PC-3 (cell line): ENCODE results near the gene SHOX. TPM values are rescaled to one million over a fixed set of nuclear protein-coding genes. Genes with fewer than 3 reads are reported as not detected.

Experiments
- ATAC-seq: fragments of 200-7000 bp; cut with Tn5 transposase; 2 replicates; pipeline ENCODE4 v1.9.1; 2020; ENCODE audit warnings: mild to moderate bottlenecking, moderate library complexity
- BruUV-seq: library from RNA; stranded (reverse); fragments of 400-500 nt; replicated peaks from 2 replicates; lab custom pipeline; 2021; lab: Mats Ljungman, UMichigan
- CTCF ChIA-PET: fragments of 300-600 bp; sonication (Branson Sonifier 250); formaldehyde crosslinking; loops from one replicate; lab custom pipeline; 2022; ENCODE audit warnings: antibody characterized with exemption; lab: Charles Lee
- POLR2A ChIA-PET: fragments of 300-600 bp; sonication (Branson Sonifier 250); formaldehyde crosslinking; loops from one replicate; lab custom pipeline; 2022; ENCODE audit warnings: antibody characterized with exemption; ENCODE audit not compliant: unreplicated experiment; lab: Charles Lee
- DNase-seq: peaks from one replicate; pipeline ENCODE4 v3.0.0-alpha.2; 2015
- H2AFZ ChIP-seq: fragments of 300-600 bp; sonication (generic); 2 replicates; pipeline ENCODE4 v1.6.0; 2016; ENCODE audit warnings: antibody characterized with exemption, low read length
- H3F3A ChIP-seq: fragments of 300-600 bp; sonication (generic); one replicate; pipeline ENCODE4 v1.6.0; 2017; ENCODE audit warnings: antibody characterized with exemption, low read length, control low read depth, mild to moderate bottlenecking; ENCODE audit not compliant: unreplicated experiment
- H3K27ac ChIP-seq: fragments of 300-600 bp; sonication (generic); 2 replicates; pipeline ENCODE4 v1.5.1; 2016; ENCODE audit warnings: mild to moderate bottlenecking, low read length
- H3K27me3 ChIP-seq: fragments of 300-600 bp; sonication (generic); 2 replicates; pipeline ENCODE4 v1.6.1; 2016; ENCODE audit warnings: low read length, mixed read lengths
- H3K36me3 ChIP-seq: fragments of 300-600 bp; sonication (generic); 2 replicates; pipeline ENCODE4 v1.6.1; 2016; ENCODE audit warnings: low read depth, mixed run types, low read length, mixed read lengths
- H3K4me1 ChIP-seq: fragments of 300-600 bp; sonication (generic); 2 replicates; pipeline ENCODE4 v1.5.1; 2016; ENCODE audit warnings: low read length; ENCODE audit not compliant: insufficient read depth
- H3K4me2 ChIP-seq: fragments of 300-600 bp; sonication (generic); 2 replicates; pipeline ENCODE4 v1.6.0; 2016; ENCODE audit warnings: low read length
- H3K4me3 ChIP-seq: fragments of 300-600 bp; sonication (generic); 2 replicates; pipeline ENCODE4 v1.5.1; 2016; ENCODE audit warnings: mild to moderate bottlenecking, low read length, mixed read lengths
- H3K79me2 ChIP-seq: fragments of 300-600 bp; sonication (generic); 2 replicates; pipeline ENCODE4 v1.6.1; 2017; ENCODE audit warnings: low read length, mixed read lengths
- H3K9ac ChIP-seq: fragments of 300-600 bp; sonication (generic); 2 replicates; pipeline ENCODE4 v1.6.0; 2016; ENCODE audit warnings: mild to moderate bottlenecking, low read length
- H3K9me2 ChIP-seq: fragments of 300-600 bp; sonication (generic); replicated peaks from 2 replicates; pipeline ENCODE4 v1.6.1; 2016; ENCODE audit warnings: mixed run types, low read length, mixed read lengths
- H3K9me3 ChIP-seq: fragments of 300-600 bp; sonication (generic); 2 replicates; pipeline ENCODE4 v1.6.1; 2016; ENCODE audit warnings: low read length, mixed read lengths
- H4K20me1 ChIP-seq: fragments of 300-600 bp; sonication (generic); 2 replicates; pipeline ENCODE4 v1.6.1; 2016; ENCODE audit warnings: low read length, mixed read lengths
- CTCF ChIP-seq: fragments of 300-600 bp; sonication (generic); conservative IDR thresholded peaks from 2 replicates; pipeline ENCODE4 v1.5.1; 2017; ENCODE audit warnings: antibody characterized with exemption, low read depth, mild to moderate bottlenecking, low read length
- EZH2 ChIP-seq: fragments of 300-600 bp; sonication (generic); IDR thresholded peaks from one replicate; pipeline ENCODE4 v1.6.1; 2017; ENCODE audit warnings: antibody characterized with exemption, mild to moderate bottlenecking, low read length; ENCODE audit not compliant: unreplicated experiment
- EZH2phosphoT487 ChIP-seq: fragments of 300-600 bp; sonication (generic); IDR thresholded peaks from 2 replicates; pipeline ENCODE4 v1.6.1; 2018; ENCODE audit warnings: mild to moderate bottlenecking, antibody characterized with exemption, low read length, borderline replicate concordance
- intact Hi-C: fragments of 100-400 bp; cut with micrococcal nuclease; formaldehyde crosslinking; loops from 2 replicates; pipeline ENCODE4 v1.9.0; 2023
- total RNA-seq: library from RNA; depleted of rRNA; stranded (reverse); fragments of >200 nt; gene quantifications from 2 replicates; pipeline ENCODE4 v1.2.3, GENCODE V29; 2014; rRNA removed

SHOX gene
- total RNA-seq, 1 experiment from 2014 or later: not detected

- Histone ChIP-seq H3K27me3 (no peaks in the 10 kb centered on the region), H3K9ac (no peak overlapping the region), H3K4me1 (no peaks in the 10 kb centered on the region), H3K27ac (no peak overlapping the region), H4K20me1 (no peaks in the 10 kb centered on the region), H2AFZ (no peak overlapping the region), H3K9me3 (no peaks in the 10 kb centered on the region), H3F3A (no peaks in the 10 kb centered on the region), H3K9me2 (no peaks in the 10 kb centered on the region), H3K4me2 (no peak overlapping the region), H3K36me3 (no peaks in the 10 kb centered on the region), H3K79me2 (no peaks in the 10 kb centered on the region), H3K4me3 (no peak overlapping the region)
- intact Hi-C loops: no loop called here
- ATAC-seq (no peak), DNase-seq (no peak)
- CTCF ChIA-PET: no interaction called here
- TF ChIP-seq EZH2phosphoT487 (no peak), CTCF (no peak), EZH2 (no peak)
- POLR2A ChIA-PET: no interaction called here
- no TSS peak for BruUV-seq
Observed at GRCh38 chrX:703466-703865, 72.9 kb downstream of the SHOX start.

- Histone ChIP-seq H3K9me2 (no peaks in the 10 kb centered on the region), H3K4me3 (no peak overlapping the region), H3K36me3 (no peaks in the 10 kb centered on the region), H3K9ac (no peak overlapping the region), H3K79me2 (no peaks in the 10 kb centered on the region), H3F3A (no peaks in the 10 kb centered on the region), H3K27me3 (no peaks in the 10 kb centered on the region), H3K4me1 (no peaks in the 10 kb centered on the region), H3K4me2 (no peak overlapping the region), H2AFZ (no peak overlapping the region), H4K20me1 (no peaks in the 10 kb centered on the region), H3K9me3 (no peaks in the 10 kb centered on the region), H3K27ac (no peak overlapping the region)
- BruUV-seq: no TSS peak
- ChIA-PET CTCF (no interaction called here), POLR2A (no interaction called here)
- DNase-seq (no peak), ATAC-seq (no peak)
- intact Hi-C loops: no loop called here
- TF ChIP-seq EZH2phosphoT487 (no peak), CTCF (no peak), EZH2 (no peak)
Observed at GRCh38 chrX:703866-704265, 73.3 kb downstream of the SHOX start.

Other genes with a start within 250 kb of the SHOX start
- gene PPP2R3B, start 243.9 kb upstream of the SHOX start, total RNA-seq: 35.2 and 35.4 TPM in 2 replicates